A549 (cell line): Measurements from ENCODE around the gene FXYD7. TPM values are rescaled to one million over a fixed set of nuclear protein-coding genes. Genes with fewer than 3 reads are reported as not detected.

Source experiments
- ATAC-seq, 2 experiments: fragments of 200-7000 bp in 1 of 2; fragments of >200 bp in 1 of 2; cut with Nextera tagmentation in 1 of 2; cut with Tn5 transposase in 1 of 2; 3 replicates each; pipeline versions ENCODE4 v1.8.0 to v1.9.1; 2018 to 2020; ENCODE audit warnings: mild to moderate bottlenecking in 1 of 2, moderate library complexity in 1 of 2
- CTCF ChIA-PET: fragments of 300-600 bp; sonication (Branson Sonifier 250); formaldehyde crosslinking; extraction: SDS; loops from one replicate; lab custom pipeline; 2021; ENCODE audit warnings: antibody characterized with exemption, inconsistent platforms; lab: Yijun Ruan, JAX
- POLR2A ChIA-PET: fragments of 350-600 bp; formaldehyde crosslinking; extraction: SDS; loops from one replicate; lab custom pipeline; 2021; ENCODE audit warnings: antibody characterized with exemption, inconsistent platforms; lab: Yijun Ruan, JAX
- DNase-seq, 2 experiments: peaks; one replicate each; pipeline versions ENCODE4 v3.0.0 to v3.0.0-alpha.2; 2011 to 2016; ENCODE audit warnings: low read depth in 1 of 2, low spot score in 1 of 2
- FAIRE-seq: peaks from 2 replicates; lab custom pipeline; 2011; peaks lifted over from hg19 to GRCh38; lab: Jason Lieb, UNC
- H3K27ac ChIP-seq, 2 experiments: fragments of >200 bp; sonication (Bioruptor Twin); formaldehyde crosslinking; 3 replicates each; pipeline ENCODE4 v1.5.1; 2016 to 2017
- H3K4me1 ChIP-seq: fragments of >200 bp; sonication (Bioruptor Twin); formaldehyde crosslinking; 3 replicates; pipeline ENCODE4 v1.6.1; 2016
- H3K4me2 ChIP-seq: fragments of >200 bp; sonication (Bioruptor Twin); formaldehyde crosslinking; 3 replicates; pipeline ENCODE4 v1.6.1; 2016
- H3K4me3 ChIP-seq: fragments of >200 bp; sonication (Bioruptor Twin); formaldehyde crosslinking; 3 replicates; pipeline ENCODE4 v1.5.1; 2016
- H3K9me3 ChIP-seq: fragments of >200 bp; sonication (Bioruptor Twin); formaldehyde crosslinking; 3 replicates; pipeline ENCODE4 v1.6.1; 2016
- CBX8 ChIP-seq: fragments of 200-600 bp; sonication (generic); IDR thresholded peaks from 2 replicates; pipeline ENCODE4 v1.6.1; 2016
- CHD2 ChIP-seq: fragments of 150-350 bp; IDR thresholded peaks from 2 replicates; pipeline ENCODE4 v1.6.1; 2014; ENCODE audit warnings: low read length; ENCODE audit not compliant: partially characterized antibody
- FOSB ChIP-seq: fragments of 250-450 bp; sonication (Bioruptor Pico); IDR thresholded peaks from 2 replicates; pipeline ENCODE4 v1.5.0; 2020; ENCODE audit warnings: mild to moderate bottlenecking, moderate library complexity
- FOSL2 ChIP-seq, 2 experiments: fragments of 450-650 bp in 1 of 2; fragments of >200 bp in 1 of 2; sonication (Bioruptor Twin) in 1 of 2; formaldehyde crosslinking; IDR thresholded peaks; 2 replicates each; pipeline versions ENCODE4 v1.5.0 to v1.6.1; 2016 to 2020; ENCODE audit warnings: mild to moderate bottlenecking in 1 of 2, moderate library complexity in 1 of 2
- FOXS1 ChIP-seq: fragments of 250-450 bp; sonication (Bioruptor Pico); IDR thresholded peaks from 2 replicates; pipeline ENCODE4 v1.5.0; 2020; ENCODE audit warnings: mild to moderate bottlenecking, moderate library complexity
- JUN ChIP-seq, 2 experiments: fragments of >200 bp; sonication (Bioruptor Twin); formaldehyde crosslinking; IDR thresholded peaks; 2 replicates in 1 of 2; 3 replicates in 1 of 2; pipeline ENCODE4 v1.6.1; 2016 to 2017
- JUNB ChIP-seq: fragments of >200 bp; sonication (Bioruptor Twin); formaldehyde crosslinking; IDR thresholded peaks from 2 replicates; pipeline ENCODE4 v1.6.1; 2016
- KDM1A ChIP-seq: fragments of 200-600 bp; sonication (generic); IDR thresholded peaks from 2 replicates; pipeline ENCODE4 v1.6.1; 2016; ENCODE audit warnings: low read depth, mild to moderate bottlenecking
- KDM5A ChIP-seq: fragments of 200-600 bp; sonication (generic); IDR thresholded peaks from 2 replicates; pipeline ENCODE4 v1.6.1; 2016; ENCODE audit warnings: antibody characterized with exemption, mild to moderate bottlenecking
- NFE2L2 ChIP-seq: fragments of 150-350 bp; conservative IDR thresholded peaks from 2 replicates; pipeline ENCODE4 v1.6.1; 2014; ENCODE audit warnings: low read length
- POLR2A ChIP-seq: IDR thresholded peaks from 2 replicates; pipeline ENCODE4 v1.6.1; 2012; ENCODE audit warnings: mild to moderate bottlenecking, low read length
- RAD21 ChIP-seq, 2 experiments: fragments of >200 bp in 1 of 2; sonication (Bioruptor Twin) in 1 of 2; formaldehyde crosslinking in 1 of 2; IDR thresholded peaks in 1 of 2; conservative IDR thresholded peaks in 1 of 2; 2 replicates in 1 of 2; 3 replicates in 1 of 2; pipeline ENCODE4 v1.6.1; 2012 to 2018; ENCODE audit warnings: inconsistent platforms in 1 of 2
- RNF2 ChIP-seq: fragments of 200-600 bp; sonication (generic); IDR thresholded peaks from 2 replicates; pipeline ENCODE4 v1.6.1; 2016; ENCODE audit warnings: low read depth, mild to moderate bottlenecking, antibody characterized with exemption, moderate library complexity, borderline replicate concordance
- SMC3 ChIP-seq: fragments of >200 bp; sonication (Bioruptor Twin); formaldehyde crosslinking; IDR thresholded peaks from 3 replicates; pipeline ENCODE4 v1.6.1; 2018; ENCODE audit warnings: inconsistent platforms
- SREBF2 ChIP-seq: fragments of 450-650 bp; IDR thresholded peaks from 2 replicates; pipeline ENCODE4 v1.6.1; 2014; ENCODE audit warnings: mild to moderate bottlenecking, moderate library complexity
- WGBS: methylation state at CpG from one replicate; pipeline ENCODE4 v1.1.6; 2017; ENCODE audit errors: missing lambda C conversion rate; 5-methylcytosine and 5-hydroxymethylcytosine counted together
- polyA plus RNA-seq, 4 experiments: library from polyadenylated mRNA; depleted of rRNA in 3 of 4; stranded (reverse); fragments of >200 nt; fragmentation: RNase III in 1 of 4; extraction: RNeasy Plus Mini Kit Qiagen cat#74134 plus additional on column Dnase treatment in 1 of 4; gene quantifications; 2 replicates in 3 of 4; 3 replicates in 1 of 4; pipeline ENCODE4 v1.2.3, GENCODE V29; 2011 to 2017
- TF ChIP-seq, protein P1 (sequence below): fragments of >200 bp; sonication (Bioruptor Twin); formaldehyde crosslinking; IDR thresholded peaks from 3 replicates; pipeline ENCODE4 v1.6.1; 2016
- TF ChIP-seq, protein P2 (sequence below): fragments of 250-450 bp; sonication (Bioruptor Pico); IDR thresholded peaks from 2 replicates; pipeline ENCODE4 v1.5.0; 2021; ENCODE audit warnings: mild to moderate bottlenecking, moderate library complexity, borderline replicate concordance
- TF ChIP-seq, protein P3 (sequence below): fragments of 200-600 bp; sonication (generic); IDR thresholded peaks from 2 replicates; pipeline ENCODE4 v1.6.1; 2016; ENCODE audit warnings: antibody characterized with exemption, mild to moderate bottlenecking, moderate library complexity
- TF ChIP-seq, protein P4 (sequence below): fragments of 250-450 bp; sonication (Bioruptor Pico); IDR thresholded peaks from 2 replicates; pipeline ENCODE4 v1.5.0; 2020; ENCODE audit warnings: low read depth, mild to moderate bottlenecking, moderate library complexity

The FXYD7 gene
- polyA plus RNA-seq, 2 of the 4 experiments (the other 2 are of a cell fraction) = not detected

DNA sequence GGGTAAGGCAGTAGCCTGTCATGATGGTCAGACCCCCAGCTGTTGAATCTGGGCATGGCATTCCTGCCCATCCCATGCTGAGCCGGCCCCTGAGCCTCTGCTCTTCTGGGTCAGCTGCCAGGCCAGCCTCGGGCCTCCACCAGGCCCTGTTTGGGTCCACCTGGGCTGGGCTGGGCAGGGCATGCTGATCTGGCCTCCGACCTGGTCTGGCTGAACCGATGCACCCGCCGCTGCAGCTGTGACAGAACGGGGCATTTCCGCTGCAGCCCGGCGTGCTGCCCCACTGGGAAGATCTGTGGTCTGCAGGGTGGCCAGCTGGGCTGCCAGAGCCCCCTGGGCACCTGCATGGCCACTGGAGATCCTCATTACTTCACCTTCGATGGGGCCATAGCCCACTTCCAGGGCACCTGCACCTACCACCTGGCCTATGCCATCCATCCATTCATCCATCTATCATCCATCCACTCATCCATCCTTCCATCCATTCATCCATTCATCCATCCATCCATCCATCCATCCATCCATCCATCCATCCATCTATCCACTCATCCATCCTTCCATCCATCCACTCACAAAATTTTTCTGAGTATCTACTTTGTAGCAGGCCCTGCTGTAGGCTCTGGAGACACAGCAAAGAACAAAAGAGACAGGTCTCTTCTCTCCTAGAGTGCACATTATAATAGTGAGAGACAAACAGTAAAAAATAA is 49.0 kb upstream of the FXYD7 start (continued):
- TF ChIP-seq, protein P1, sequence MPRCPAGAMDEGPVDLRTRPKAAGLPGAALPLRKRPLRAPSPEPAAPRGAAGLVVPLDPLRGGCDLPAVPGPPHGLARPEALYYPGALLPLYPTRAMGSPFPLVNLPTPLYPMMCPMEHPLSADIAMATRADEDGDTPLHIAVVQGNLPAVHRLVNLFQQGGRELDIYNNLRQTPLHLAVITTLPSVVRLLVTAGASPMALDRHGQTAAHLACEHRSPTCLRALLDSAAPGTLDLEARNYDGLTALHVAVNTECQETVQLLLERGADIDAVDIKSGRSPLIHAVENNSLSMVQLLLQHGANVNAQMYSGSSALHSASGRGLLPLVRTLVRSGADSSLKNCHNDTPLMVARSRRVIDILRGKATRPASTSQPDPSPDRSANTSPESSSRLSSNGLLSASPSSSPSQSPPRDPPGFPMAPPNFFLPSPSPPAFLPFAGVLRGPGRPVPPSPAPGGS = no peak
- TF ChIP-seq SMC3 (no peak), FOXS1 (CRISPR knock-in tag) (no peak), SREBF2 (no peak)
- TF ChIP-seq, protein P2, sequence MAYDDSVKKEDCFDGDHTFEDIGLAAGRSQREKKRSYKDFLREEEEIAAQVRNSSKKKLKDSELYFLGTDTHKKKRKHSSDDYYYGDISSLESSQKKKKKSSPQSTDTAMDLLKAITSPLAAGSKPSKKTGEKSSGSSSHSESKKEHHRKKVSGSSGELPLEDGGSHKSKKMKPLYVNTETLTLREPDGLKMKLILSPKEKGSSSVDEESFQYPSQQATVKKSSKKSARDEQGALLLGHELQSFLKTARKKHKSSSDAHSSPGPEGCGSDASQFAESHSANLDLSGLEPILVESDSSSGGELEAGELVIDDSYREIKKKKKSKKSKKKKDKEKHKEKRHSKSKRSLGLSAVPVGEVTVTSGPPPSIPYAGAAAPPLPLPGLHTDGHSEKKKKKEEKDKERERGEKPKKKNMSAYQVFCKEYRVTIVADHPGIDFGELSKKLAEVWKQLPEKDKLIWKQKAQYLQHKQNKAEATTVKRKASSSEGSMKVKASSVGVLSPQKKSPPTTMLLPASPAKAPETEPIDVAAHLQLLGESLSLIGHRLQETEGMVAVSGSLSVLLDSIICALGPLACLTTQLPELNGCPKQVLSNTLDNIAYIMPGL = no peak

DNA sequence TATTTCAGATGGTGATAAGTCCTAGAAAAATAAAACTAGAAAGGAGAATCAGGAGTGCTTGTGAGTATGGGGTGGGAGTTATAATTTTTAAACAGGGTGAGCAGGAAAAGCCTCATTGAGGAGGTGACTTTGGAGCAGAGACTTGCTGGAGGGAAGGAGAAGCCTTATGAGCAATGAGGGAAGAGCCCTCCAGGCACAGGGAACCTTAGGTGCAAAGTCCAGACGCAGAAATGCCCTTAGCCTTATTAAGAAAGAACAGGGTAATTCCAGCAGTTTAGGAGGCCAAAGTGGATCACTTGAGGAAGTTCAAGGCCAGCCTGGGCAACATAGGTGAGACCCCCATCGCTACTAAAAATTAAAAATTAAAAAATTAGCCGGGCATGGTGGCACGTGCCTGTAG is 48.4 kb upstream of the FXYD7 start:
- no peak for FAIRE-seq
- TF ChIP-seq FOSL2 (IDR thresholded peaks at IDR 0.05) = no peak
- TF ChIP-seq FOSL2 (CRISPR knock-in tag; IDR thresholded peaks at IDR 0.05) = no peak
- TF ChIP-seq, protein P2 = no peak
- TF ChIP-seq, protein P3, sequence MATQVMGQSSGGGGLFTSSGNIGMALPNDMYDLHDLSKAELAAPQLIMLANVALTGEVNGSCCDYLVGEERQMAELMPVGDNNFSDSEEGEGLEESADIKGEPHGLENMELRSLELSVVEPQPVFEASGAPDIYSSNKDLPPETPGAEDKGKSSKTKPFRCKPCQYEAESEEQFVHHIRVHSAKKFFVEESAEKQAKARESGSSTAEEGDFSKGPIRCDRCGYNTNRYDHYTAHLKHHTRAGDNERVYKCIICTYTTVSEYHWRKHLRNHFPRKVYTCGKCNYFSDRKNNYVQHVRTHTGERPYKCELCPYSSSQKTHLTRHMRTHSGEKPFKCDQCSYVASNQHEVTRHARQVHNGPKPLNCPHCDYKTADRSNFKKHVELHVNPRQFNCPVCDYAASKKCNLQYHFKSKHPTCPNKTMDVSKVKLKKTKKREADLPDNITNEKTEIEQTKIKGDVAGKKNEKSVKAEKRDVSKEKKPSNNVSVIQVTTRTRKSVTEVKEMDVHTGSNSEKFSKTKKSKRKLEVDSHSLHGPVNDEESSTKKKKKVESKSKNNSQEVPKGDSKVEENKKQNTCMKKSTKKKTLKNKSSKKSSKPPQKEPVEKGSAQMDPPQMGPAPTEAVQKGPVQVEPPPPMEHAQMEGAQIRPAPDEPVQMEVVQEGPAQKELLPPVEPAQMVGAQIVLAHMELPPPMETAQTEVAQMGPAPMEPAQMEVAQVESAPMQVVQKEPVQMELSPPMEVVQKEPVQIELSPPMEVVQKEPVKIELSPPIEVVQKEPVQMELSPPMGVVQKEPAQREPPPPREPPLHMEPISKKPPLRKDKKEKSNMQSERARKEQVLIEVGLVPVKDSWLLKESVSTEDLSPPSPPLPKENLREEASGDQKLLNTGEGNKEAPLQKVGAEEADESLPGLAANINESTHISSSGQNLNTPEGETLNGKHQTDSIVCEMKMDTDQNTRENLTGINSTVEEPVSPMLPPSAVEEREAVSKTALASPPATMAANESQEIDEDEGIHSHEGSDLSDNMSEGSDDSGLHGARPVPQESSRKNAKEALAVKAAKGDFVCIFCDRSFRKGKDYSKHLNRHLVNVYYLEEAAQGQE = no peak
- TF ChIP-seq KDM1A = no peak
- no peak for TF ChIP-seq KDM5A
- TF ChIP-seq CHD2 = no peak
- TF ChIP-seq JUNB = no peak
- TF ChIP-seq NFE2L2 = no peak
- no peak for TF ChIP-seq RNF2
- no peak for TF ChIP-seq CBX8
- no peak for TF ChIP-seq FOSB (CRISPR knock-in tag)
- no peak for TF ChIP-seq RAD21 (conservative IDR thresholded peaks at IDR 0.05 in 1 of 2, IDR thresholded peaks at IDR 0.05 in 1 of 2)
- no peak for TF ChIP-seq JUN (IDR thresholded peaks at IDR 0.05)
- no peak for TF ChIP-seq POLR2A
- TF ChIP-seq, protein P4, sequence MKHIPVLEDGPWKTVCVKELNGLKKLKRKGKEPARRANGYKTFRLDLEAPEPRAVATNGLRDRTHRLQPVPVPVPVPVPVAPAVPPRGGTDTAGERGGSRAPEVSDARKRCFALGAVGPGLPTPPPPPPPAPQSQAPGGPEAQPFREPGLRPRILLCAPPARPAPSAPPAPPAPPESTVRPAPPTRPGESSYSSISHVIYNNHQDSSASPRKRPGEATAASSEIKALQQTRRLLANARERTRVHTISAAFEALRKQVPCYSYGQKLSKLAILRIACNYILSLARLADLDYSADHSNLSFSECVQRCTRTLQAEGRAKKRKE (CRISPR knock-in tag) = no peak
- TF ChIP-seq, all 56 proteins: peak for 0
- no peak for DNase-seq
- ChIA-PET CTCF (interaction anchor here (5.1 to 5.2 kb wide), 2 partner anchors 50 to 122 kb away, joined by 63 to 69 read pairs; no protein-coding TSS in a partner anchor), POLR2A (no interaction called here)
- no peaks in the 10 kb centered on the region for H3K9me3 ChIP-seq
- ATAC-seq = no peak
- no peak overlapping the region for H3K4me3 ChIP-seq
- H3K27ac ChIP-seq = no peak overlapping the region
- H3K4me1 ChIP-seq = 0 out of 3 replicates have a peak, but pooled peaks cover 3% of the 10 kb centered on the region
- 41% methylated on average over 4 of the region's 4 CpGs for WGBS
- H3K4me2 ChIP-seq = no peak overlapping the region
